HG03442 (cell line): ENCODE results near the gene ERVH48-1.
"Not testable (repeated sequence)": the region's sequence is repeated elsewhere in the genome, so short reads cannot be mapped to it uniquely, and the experiment has no call there.

Experiments used
- ATAC-seq: cut with Tn5 transposase; IDR thresholded peaks from one replicate; pipeline ENCODE4 v1.9.1; 2021; ENCODE audit warnings: mild to moderate bottlenecking, moderate library complexity; ENCODE audit not compliant: unreplicated experiment

ERVH48-1 gene

GRCh38 chr21:42939582-42940413, 14.4 kb upstream of the ERVH48-1 start:
- no peak for ATAC-seq

- not testable (repeated sequence) for ATAC-seq
These were observed 13.2 kb upstream of the ERVH48-1 start for GRCh38 chr21:42938606-42938995.

GRCh38 chr21:42937960-42938605, 12.7 kb upstream of the ERVH48-1 start:
- no peak for ATAC-seq

GRCh38 chr21:42937034-42937940, 11.9 kb upstream of the ERVH48-1 start:
- ATAC-seq: not testable (repeated sequence)

GRCh38 chr21:42936360-42936759, 10.9 kb upstream of the ERVH48-1 start:
- not testable (repeated sequence) for ATAC-seq

- not testable (repeated sequence) for ATAC-seq
These were observed 8.5 kb upstream of the ERVH48-1 start for GRCh38 chr21:42933973-42934372.

- ATAC-seq: not testable (repeated sequence)
These were observed 7.9 kb upstream of the ERVH48-1 start for GRCh38 chr21:42933137-42933970.

GRCh38 chr21:42932378-42933136, 7.1 kb upstream of the ERVH48-1 start:
- ATAC-seq: not testable (repeated sequence)

GRCh38 chr21:42931560-42932235, 6.3 kb upstream of the ERVH48-1 start:
- no peak for ATAC-seq

- no peak for ATAC-seq
These were observed 4.5 kb upstream of the ERVH48-1 start for GRCh38 chr21:42929969-42930368.

- not testable (repeated sequence) for ATAC-seq
These were observed 2.2 kb upstream of the ERVH48-1 start for GRCh38 chr21:42927474-42928200.

GRCh38 chr21:42924433-42924751, 1.0 kb downstream of the ERVH48-1 start:
- no peak for ATAC-seq

- ATAC-seq: peak; percentile 64
These were observed 1.6 kb downstream of the ERVH48-1 start for GRCh38 chr21:42923553-42924432.

- no peak for ATAC-seq
These were observed 2.5 kb downstream of the ERVH48-1 start for GRCh38 chr21:42922918-42923317.

- no peak for ATAC-seq
These were observed 3.5 kb downstream of the ERVH48-1 start for GRCh38 chr21:42921927-42922326.

- ATAC-seq: no peak
These were observed 7.1 kb downstream of the ERVH48-1 start for GRCh38 chr21:42918291-42918690.

- ATAC-seq: no peak
These were observed 12.0 kb downstream of the ERVH48-1 start for GRCh38 chr21:42913476-42913875.
